H9 (cell line): ENCODE results near the gene TRIM24. TPM values are rescaled to one million over a fixed set of nuclear protein-coding genes. Genes with fewer than 3 reads are reported as not detected.

Experiments used
- DNase-seq: peaks from one replicate; pipeline ENCODE4 v3.0.0-alpha.2; 2017
- H2AFZ ChIP-seq: one replicate; pipeline ENCODE4 v1.6.1; 2013; ENCODE audit warnings: mild to moderate bottlenecking, low read length, control low read depth, moderate library complexity
- H2AK5ac ChIP-seq: 2 replicates; pipeline ENCODE4 v1.6.1; 2013; ENCODE audit warnings: low read length, control low read depth, mixed read lengths; ENCODE audit not compliant: insufficient read length
- H2BK120ac ChIP-seq: one replicate; pipeline ENCODE4 v1.6.1; 2013; ENCODE audit warnings: low read depth, mild to moderate bottlenecking, low read length, control low read depth, inconsistent platforms; ENCODE audit not compliant: poor library complexity, severe bottlenecking
- H2BK12ac ChIP-seq: 2 replicates; pipeline ENCODE4 v1.6.1; 2013; ENCODE audit warnings: low read length, control low read depth, mixed read lengths, low read depth; ENCODE audit not compliant: insufficient read length
- H2BK15ac ChIP-seq: 2 replicates; pipeline ENCODE4 v1.6.1; 2013; ENCODE audit warnings: low read depth, low read length, control low read depth
- H2BK20ac ChIP-seq: one replicate; pipeline ENCODE4 v1.6.1; 2013; ENCODE audit warnings: low read depth, mild to moderate bottlenecking, low read length, control low read depth, inconsistent platforms; ENCODE audit not compliant: poor library complexity, severe bottlenecking
- H2BK5ac ChIP-seq: 2 replicates; pipeline ENCODE4 v1.6.1; 2013; ENCODE audit warnings: low read length, control low read depth, mixed read lengths; ENCODE audit not compliant: insufficient read length
- H3K14ac ChIP-seq: 2 replicates; pipeline ENCODE4 v1.6.1; 2013; ENCODE audit warnings: low read length, control low read depth; ENCODE audit not compliant: insufficient read depth
- H3K18ac ChIP-seq: 2 replicates; pipeline ENCODE4 v1.6.1; 2013; ENCODE audit warnings: low read depth, mild to moderate bottlenecking, mixed read lengths, low read length, control low read depth; ENCODE audit not compliant: insufficient read length
- H3K23ac ChIP-seq: 2 replicates; pipeline ENCODE4 v1.6.1; 2013; ENCODE audit warnings: low read length, control low read depth, mixed read lengths, low read depth; ENCODE audit not compliant: insufficient read length
- H3K23me2 ChIP-seq: 2 replicates; pipeline ENCODE4 v1.6.1; 2013; ENCODE audit warnings: low read depth, mild to moderate bottlenecking, mixed read lengths, low read length, control low read depth; ENCODE audit not compliant: insufficient read length, poor library complexity, severe bottlenecking
- H3K27ac ChIP-seq: 2 replicates; pipeline ENCODE4 v1.5.1; 2013; ENCODE audit warnings: low read length, control low read depth, mixed read lengths, low read depth; ENCODE audit not compliant: insufficient read length
- H3K27me3 ChIP-seq: 2 replicates; pipeline ENCODE4 v1.6.1; 2013; ENCODE audit warnings: low read length, control low read depth, inconsistent platforms; ENCODE audit not compliant: insufficient read depth
- H3K4ac ChIP-seq: 2 replicates; pipeline ENCODE4 v1.6.1; 2013; ENCODE audit warnings: low read depth, mild to moderate bottlenecking, control low read depth, inconsistent platforms, low read length, moderate library complexity
- H3K4me1 ChIP-seq: 2 replicates; pipeline ENCODE4 v1.6.1; 2013; ENCODE audit warnings: low read length, control low read depth, inconsistent platforms; ENCODE audit not compliant: insufficient read depth
- H3K4me2 ChIP-seq: 2 replicates; pipeline ENCODE4 v1.6.1; 2013; ENCODE audit warnings: low read length, control low read depth, mixed read lengths; ENCODE audit not compliant: insufficient read length, insufficient read depth
- H3K56ac ChIP-seq: 2 replicates; pipeline ENCODE4 v1.6.1; 2013; ENCODE audit warnings: low read depth, mild to moderate bottlenecking, mixed read lengths, low read length, control low read depth; ENCODE audit not compliant: insufficient read length
- H3K79me1 ChIP-seq: 2 replicates; pipeline ENCODE4 v1.6.1; 2013; ENCODE audit warnings: low read depth, mild to moderate bottlenecking, moderate library complexity, low read length, control low read depth, inconsistent platforms; ENCODE audit not compliant: insufficient read depth, poor library complexity, severe bottlenecking
- H3K79me2 ChIP-seq: 2 replicates; pipeline ENCODE4 v1.6.1; 2013; ENCODE audit warnings: low read length, control low read depth, inconsistent platforms; ENCODE audit not compliant: insufficient read depth
- H3K9ac ChIP-seq: 2 replicates; pipeline ENCODE4 v1.6.1; 2013; ENCODE audit warnings: low read length, control low read depth, mixed read lengths; ENCODE audit not compliant: insufficient read length; ENCODE audit errors: extremely low read depth
- H3K9me3 ChIP-seq: one replicate; pipeline ENCODE4 v1.6.1; 2013; ENCODE audit warnings: low read depth, low read length, inconsistent platforms; ENCODE audit not compliant: control insufficient read depth
- H3T11ph ChIP-seq: one replicate; pipeline ENCODE4 v1.6.1; 2013; ENCODE audit warnings: mild to moderate bottlenecking, low read length, control low read depth, inconsistent platforms
- H4K20me1 ChIP-seq: one replicate; pipeline ENCODE4 v1.6.1; 2013; ENCODE audit not compliant: control insufficient read depth, insufficient read length, insufficient read depth
- H4K5ac ChIP-seq: 2 replicates; pipeline ENCODE4 v1.6.1; 2013; ENCODE audit warnings: low read depth, mild to moderate bottlenecking, mixed read lengths, low read length, control low read depth; ENCODE audit not compliant: insufficient read length
- H4K8ac ChIP-seq: replicated peaks from 2 replicates; pipeline ENCODE4 v1.6.1; 2013; ENCODE audit warnings: low read length, control low read depth, mixed read lengths, low read depth; ENCODE audit not compliant: insufficient read length
- H4K91ac ChIP-seq: 2 replicates; pipeline ENCODE4 v1.6.1; 2013; ENCODE audit warnings: low read depth, mild to moderate bottlenecking, moderate library complexity, mixed read lengths, low read length, control low read depth; ENCODE audit not compliant: insufficient read length
- H3K27ac Mint-ChIP-seq, 3 experiments: 2 replicates in 2 of 3; 3 replicates in 1 of 3; pipeline ENCODE4 v1.8.0; 2020 to 2021; ENCODE audit warnings: mixed read lengths in 3 of 3, mild to moderate bottlenecking in 1 of 3, moderate library complexity in 1 of 3
- H3K27me3 Mint-ChIP-seq: 2 replicates; pipeline ENCODE4 v1.8.0; 2021; ENCODE audit warnings: low read depth, mild to moderate bottlenecking, moderate library complexity, mixed read lengths
- H3K36me3 Mint-ChIP-seq, 3 experiments: 2 replicates in 2 of 3; 3 replicates in 1 of 3; pipeline ENCODE4 v1.8.0; 2020 to 2021; ENCODE audit warnings: low read depth in 3 of 3, mixed read lengths in 3 of 3; ENCODE audit not compliant: insufficient read depth in 1 of 3
- H3K4me1 Mint-ChIP-seq, 2 experiments: 2 replicates each; pipeline ENCODE4 v1.8.0; 2020; ENCODE audit warnings: mixed read lengths in 2 of 2
- H3K4me3 Mint-ChIP-seq, 2 experiments: 2 replicates in 1 of 2; 3 replicates in 1 of 2; pipeline ENCODE4 v1.8.0; 2020 to 2021; ENCODE audit warnings: mild to moderate bottlenecking in 2 of 2, mixed read lengths in 2 of 2, moderate library complexity in 1 of 2
- H3K9me3 Mint-ChIP-seq, 2 experiments: 2 replicates in 1 of 2; 3 replicates in 1 of 2; pipeline ENCODE4 v1.8.0; 2020; ENCODE audit warnings: mild to moderate bottlenecking in 2 of 2, mixed read lengths in 2 of 2, moderate library complexity in 1 of 2
- CTCF ChIP-seq: fragments of 200-600 bp; sonication (generic); conservative IDR thresholded peaks from 3 replicates; pipeline ENCODE4 v1.8.0; 2021; ENCODE audit warnings: antibody characterized with exemption, mild to moderate bottlenecking
- WGBS: extraction: QIAGEN DNeasy Blood & Tissue Kit; methylation state at CpG from one replicate; pipeline ENCODE4 v1.1.7; 2013; ENCODE audit warnings: missing lambda C conversion rate, low lambda C conversion rate, mixed read lengths; ENCODE audit not compliant: insufficient read length; ENCODE audit errors: extremely low coverage; 5-methylcytosine and 5-hydroxymethylcytosine counted together
- total RNA-seq: library from RNA; stranded (reverse); gene quantifications from 2 replicates; pipeline ENCODE4 v1.2.1, GENCODE V29; 2021

Gene TRIM24
- total RNA-seq, 1 experiment from 2014 or later: 260 TPM

- no peak overlapping the region for H4K5ac ChIP-seq
- no CpG with 5 or more reads among the region's 1 CpG for WGBS
- no peak overlapping the region for H2BK15ac ChIP-seq
- no peak overlapping the region for H3K4me3 Mint-ChIP-seq
- no peak overlapping the region for H3K4me2 ChIP-seq
- no peak overlapping the region for H3K18ac ChIP-seq
- no peak overlapping the region for H2BK12ac ChIP-seq
- H3K23me2 ChIP-seq: no peaks in the 10 kb centered on the region
- no peak overlapping the region for H3K9ac ChIP-seq
- no peak for DNase-seq
- TF ChIP-seq CTCF: no peak
- peaks cover under 1% of the 10 kb centered on the region for H3K79me1 ChIP-seq
- H2BK5ac ChIP-seq: no peak overlapping the region
- H2BK120ac ChIP-seq: no peak overlapping the region
- no peaks in the 10 kb centered on the region for H3K4me1 ChIP-seq
- H4K8ac ChIP-seq: no peak overlapping the region
- H3K14ac ChIP-seq: no peak overlapping the region
- no peak overlapping the region for H4K91ac ChIP-seq
- no peak overlapping the region for H2AK5ac ChIP-seq
- no peaks in the 10 kb centered on the region for H3K9me3 ChIP-seq
- H3K27ac ChIP-seq: no peak overlapping the region
- no peak overlapping the region for H3K23ac ChIP-seq
- H3K56ac ChIP-seq: no peak overlapping the region
- no peak overlapping the region for H3K4ac ChIP-seq
- peak overlapping the region in 2 of 3 experiments; percentile 31 to 88; a peak in 4 of 7 replicates for H3K27ac Mint-ChIP-seq
- peaks cover 87 to 97% (median 94%) of the 10 kb centered on the region in 3 experiments for H3K36me3 Mint-ChIP-seq
- H4K20me1 ChIP-seq: no peaks in the 10 kb centered on the region
- no peak overlapping the region for H3T11ph ChIP-seq
- peaks cover 15 to 32% of the 10 kb centered on the region in 2 experiments; a peak in 4 of 5 replicates for H3K9me3 Mint-ChIP-seq
- H3K27me3 ChIP-seq: no peaks in the 10 kb centered on the region
- H2AFZ ChIP-seq: no peak overlapping the region
- peaks cover 6 to 21% of the 10 kb centered on the region in 2 experiments for H3K4me1 Mint-ChIP-seq
- H2BK20ac ChIP-seq: no peak overlapping the region
- H3K27me3 Mint-ChIP-seq: peaks cover 4% of the 10 kb centered on the region
- H3K79me2 ChIP-seq: peaks cover 20% of the 10 kb centered on the region; the same call in 1 of the 2 replicates
These were observed 54.0 kb downstream of the TRIM24 start for GRCh38 chr7:138514044-138514443.
